Tibial nerve (tissue), 4 donors: ENCODE measurements around the gene CARD18.

ENCODE experiments used
- CTCF ChIP-seq, 5 experiments: fragments of 200-600 bp in 3 of 5; fragments of 450-650 bp in 2 of 5; sonication (generic) in 3 of 5; IDR thresholded peaks; one replicate each; pipeline ENCODE4 v1.5.1; 2016 to 2019; ENCODE audit warnings: antibody characterized with exemption in 5 of 5, mild to moderate bottlenecking in 3 of 5, moderate library complexity in 2 of 5
- EP300 ChIP-seq, 2 donors: sonication (generic); formaldehyde crosslinking; IDR thresholded peaks; one replicate each; pipeline ENCODE4 v1.6.1; 2017; ENCODE audit warnings: antibody characterized with exemption in 2 of 2, mild to moderate bottlenecking in 1 of 2
- POLR2A ChIP-seq, 2 donors: fragments of 450-650 bp; IDR thresholded peaks; one replicate each; pipeline ENCODE4 v1.6.1; 2017; ENCODE audit warnings: antibody characterized with exemption in 2 of 2, mild to moderate bottlenecking in 2 of 2, moderate library complexity in 2 of 2

- TF ChIP-seq CTCF (IDR thresholded peaks at IDR 0.05) (no peak), EP300 (IDR thresholded peaks at IDR 0.05) (no peak), POLR2A (IDR thresholded peaks at IDR 0.05) (no peak)
Observed at GRCh38 chr11:105183987-105184386, 44.4 kb upstream of the CARD18 start.
